Measurements from ENCODE around the gene TIGD3. TPM values are rescaled to one million over a fixed set of nuclear protein-coding genes. Genes with fewer than 3 reads are reported as not detected.

The TIGD3 gene
- total and polyA plus RNA-seq, 9 of the 15 experiments (the other 6 are each of a cell fraction or from before 2014, with no cell fraction given) = 0.06 to 1.3 (median 0.56) TPM

DNA sequence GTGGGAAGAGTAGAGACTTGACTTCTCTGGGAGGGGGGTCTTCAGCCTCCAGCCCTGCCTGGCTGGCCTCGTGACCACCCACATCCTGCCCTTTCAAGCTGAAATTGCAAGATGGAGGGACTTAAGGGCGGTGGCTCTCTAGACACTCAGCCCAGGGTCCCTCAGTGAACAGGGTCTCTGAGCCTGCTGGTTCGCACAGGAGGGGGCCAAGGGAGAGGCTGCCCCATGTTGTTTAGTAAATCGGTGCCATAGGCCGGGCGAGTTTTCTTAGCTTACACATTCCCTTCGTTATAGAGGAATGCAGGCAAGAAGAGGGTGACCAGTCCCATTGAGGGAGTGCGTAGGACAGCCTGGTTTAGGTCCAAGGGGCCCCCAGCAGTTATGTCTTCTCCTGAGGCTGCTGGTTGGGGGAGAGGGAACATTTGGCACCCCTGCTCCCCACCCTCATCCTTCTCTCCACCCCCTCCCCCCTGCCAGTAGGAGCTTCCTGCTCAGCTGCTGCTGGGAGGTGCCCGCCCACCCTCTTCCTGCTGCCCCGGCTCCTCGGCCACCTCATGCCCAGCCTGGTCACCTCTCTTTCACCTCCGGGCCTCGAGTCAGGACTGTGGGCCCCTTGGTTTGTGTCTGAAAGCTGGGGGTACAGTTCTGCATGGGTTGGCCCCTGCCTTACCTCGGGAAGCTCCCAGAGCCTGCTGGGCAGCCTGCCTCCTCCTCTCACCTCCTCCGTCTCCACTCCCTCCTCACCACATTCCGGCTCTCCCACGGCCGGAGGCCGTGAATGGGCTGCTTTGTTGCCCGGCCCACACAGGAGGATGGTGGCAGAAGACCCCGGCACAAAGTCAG is 35.8 kb downstream of the TIGD3 start:
- in situ Hi-C loops (cut with MboI) = no loop called here
- POLR2A ChIA-PET = interaction anchor here (0.6 to 16.2 kb wide), 6 partner anchors 10 to 118 kb away, joined by 3 to 250 read pairs (median 6); partner anchors contain the start of genes MALAT1 and NEAT1
- Histone ChIP-seq H4K20me1 (replicated peaks; ENCODE audit: control insufficient read depth, insufficient read depth, low read length) (peaks cover 9% of the 10 kb centered on the region), H3K4me2 (ENCODE audit: insufficient read depth, low read length) (no peak overlapping the region), H2AFZ (ENCODE audit: low read depth, low read length) (no peak overlapping the region), H3K9me3 (replicated peaks; ENCODE audit: control insufficient read depth, insufficient read depth, low read depth, low read length) (no peaks in the 10 kb centered on the region; the same call in 1 of the 2 replicates), H3K79me2 (ENCODE audit: control insufficient read depth, insufficient read depth, low read length) (peaks cover 37% of the 10 kb centered on the region), H3K36me3 (ENCODE audit: control insufficient read depth, insufficient read depth, low read length) (peaks cover 63% of the 10 kb centered on the region; the same call in 2 of the 3 replicates), H3K9ac (ENCODE audit: insufficient read depth in 1 of 2, low read depth in 2 of 2, low read length in 2 of 2) (peak overlapping the region in 1 of 2 experiments; percentile 75; a peak in 2 of 4 replicates), H3K9me1 (ENCODE audit: control insufficient read depth, insufficient read depth, low read length) (no peaks in the 10 kb centered on the region), H3K4me1 (replicated peaks in 1 of 2; ENCODE audit: control insufficient read depth in 2 of 2, insufficient read depth in 2 of 2, low read length in 2 of 2) (peaks cover 22 to 63% of the 10 kb centered on the region in 2 experiments), H3K27ac (ENCODE audit: extremely low read depth, low read depth, low read length) (no peak overlapping the region; the same call in 2 of the 3 replicates), H3K4me3 (no peak overlapping the region), H3K27me3 (ENCODE audit: control insufficient read depth in 2 of 2, insufficient read depth in 2 of 2, low read length in 2 of 2) (no peaks in the 10 kb centered on the region)
- WGBS (ENCODE audit: insufficient coverage, low coverage, missing lambda C conversion rate) = 92% methylated on average over 9 of the region's 21 CpGs
- CTCF ChIA-PET (ENCODE audit: low intra/inter-chr PET ratio) = no interaction called here
- no TSS peak for BruUV-seq (replicated peaks)
- DNase-seq (ENCODE audit: extremely low read depth in 1 of 4, low spot score in 3 of 4) (peak in 1 of 4 experiments; percentile 19), ATAC-seq (no peak), FAIRE-seq (no peak)
- intact Hi-C loops (cut with micrococcal nuclease) = no loop called here
- no peak for TF ChIP-seq GTF2F1 (IDR thresholded peaks at IDR 0.05; ENCODE audit: low read depth, low read length)
- no peak for TF ChIP-seq PCBP2 (IDR thresholded peaks at IDR 0.05; ENCODE audit: low read depth, low read length, poor library complexity, severe bottlenecking)
- TF ChIP-seq SUPT5H (IDR thresholded peaks at IDR 0.05) = no peak
- TF ChIP-seq TCF3 (CRISPR knock-in tag; IDR thresholded peaks at IDR 0.05) = no peak
- no peak for TF ChIP-seq ZNF140 (CRISPR knock-in tag; IDR thresholded peaks at IDR 0.05)
- TF ChIP-seq, protein P1, sequence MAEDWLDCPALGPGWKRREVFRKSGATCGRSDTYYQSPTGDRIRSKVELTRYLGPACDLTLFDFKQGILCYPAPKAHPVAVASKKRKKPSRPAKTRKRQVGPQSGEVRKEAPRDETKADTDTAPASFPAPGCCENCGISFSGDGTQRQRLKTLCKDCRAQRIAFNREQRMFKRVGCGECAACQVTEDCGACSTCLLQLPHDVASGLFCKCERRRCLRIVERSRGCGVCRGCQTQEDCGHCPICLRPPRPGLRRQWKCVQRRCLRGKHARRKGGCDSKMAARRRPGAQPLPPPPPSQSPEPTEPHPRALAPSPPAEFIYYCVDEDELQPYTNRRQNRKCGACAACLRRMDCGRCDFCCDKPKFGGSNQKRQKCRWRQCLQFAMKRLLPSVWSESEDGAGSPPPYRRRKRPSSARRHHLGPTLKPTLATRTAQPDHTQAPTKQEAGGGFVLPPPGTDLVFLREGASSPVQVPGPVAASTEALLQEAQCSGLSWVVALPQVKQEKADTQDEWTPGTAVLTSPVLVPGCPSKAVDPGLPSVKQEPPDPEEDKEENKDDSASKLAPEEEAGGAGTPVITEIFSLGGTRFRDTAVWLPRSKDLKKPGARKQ (CRISPR knock-in tag; IDR thresholded peaks at IDR 0.05) = no peak
- peak; percentile 14; the same call in 1 of the 2 replicates for TF ChIP-seq POLR2G (IDR thresholded peaks at IDR 0.05; ENCODE audit: low read depth, low read length)
- no peak for TF ChIP-seq SMARCC2 (IDR thresholded peaks at IDR 0.05; ENCODE audit: low read depth)
- no peak for TF ChIP-seq ETV1 (tag; conservative IDR thresholded peaks at IDR 0.05; ENCODE audit: low read depth)
- TF ChIP-seq, protein P2, sequence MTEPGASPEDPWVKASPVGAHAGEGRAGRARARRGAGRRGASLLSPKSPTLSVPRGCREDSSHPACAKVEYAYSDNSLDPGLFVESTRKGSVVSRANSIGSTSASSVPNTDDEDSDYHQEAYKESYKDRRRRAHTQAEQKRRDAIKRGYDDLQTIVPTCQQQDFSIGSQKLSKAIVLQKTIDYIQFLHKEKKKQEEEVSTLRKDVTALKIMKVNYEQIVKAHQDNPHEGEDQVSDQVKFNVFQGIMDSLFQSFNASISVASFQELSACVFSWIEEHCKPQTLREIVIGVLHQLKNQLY (CRISPR knock-in tag; conservative IDR thresholded peaks at IDR 0.05) = no peak
- no peak for TF ChIP-seq ZNF699 (CRISPR knock-in tag; IDR thresholded peaks at IDR 0.05; ENCODE audit: insufficient replicate concordance)
- TF ChIP-seq, protein P3, sequence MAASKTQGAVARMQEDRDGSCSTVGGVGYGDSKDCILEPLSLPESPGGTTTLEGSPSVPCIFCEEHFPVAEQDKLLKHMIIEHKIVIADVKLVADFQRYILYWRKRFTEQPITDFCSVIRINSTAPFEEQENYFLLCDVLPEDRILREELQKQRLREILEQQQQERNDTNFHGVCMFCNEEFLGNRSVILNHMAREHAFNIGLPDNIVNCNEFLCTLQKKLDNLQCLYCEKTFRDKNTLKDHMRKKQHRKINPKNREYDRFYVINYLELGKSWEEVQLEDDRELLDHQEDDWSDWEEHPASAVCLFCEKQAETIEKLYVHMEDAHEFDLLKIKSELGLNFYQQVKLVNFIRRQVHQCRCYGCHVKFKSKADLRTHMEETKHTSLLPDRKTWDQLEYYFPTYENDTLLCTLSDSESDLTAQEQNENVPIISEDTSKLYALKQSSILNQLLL (CRISPR knock-in tag; IDR thresholded peaks at IDR 0.05; ENCODE audit: borderline replicate concordance) = no peak
- TF ChIP-seq XRCC5 (IDR thresholded peaks at IDR 0.05; ENCODE audit: low read depth, low read length) = no peak
- TF ChIP-seq RBFOX2 (IDR thresholded peaks at IDR 0.05; ENCODE audit: low read depth, low read length) = peak; percentile 34
- no peak for TF ChIP-seq STAG1 (CRISPR knock-in tag; IDR thresholded peaks at IDR 0.05; ENCODE audit: borderline replicate concordance)
- no peak for TF ChIP-seq RFX1 (IDR thresholded peaks at IDR 0.05)
- no peak for TF ChIP-seq KHSRP (IDR thresholded peaks at IDR 0.05)
